HG03280 (cell line): ENCODE measurements around the gene OR2B3.
"Not testable (repeated sequence)": the region's sequence is repeated elsewhere in the genome, so short reads cannot be mapped to it uniquely, and the experiment has no call there.

ENCODE experiments used
- ATAC-seq: cut with Tn5 transposase; IDR thresholded peaks from one replicate; pipeline ENCODE4 v1.9.1; 2021; ENCODE audit warnings: mild to moderate bottlenecking, moderate library complexity; ENCODE audit not compliant: unreplicated experiment

Gene OR2B3, protein sequence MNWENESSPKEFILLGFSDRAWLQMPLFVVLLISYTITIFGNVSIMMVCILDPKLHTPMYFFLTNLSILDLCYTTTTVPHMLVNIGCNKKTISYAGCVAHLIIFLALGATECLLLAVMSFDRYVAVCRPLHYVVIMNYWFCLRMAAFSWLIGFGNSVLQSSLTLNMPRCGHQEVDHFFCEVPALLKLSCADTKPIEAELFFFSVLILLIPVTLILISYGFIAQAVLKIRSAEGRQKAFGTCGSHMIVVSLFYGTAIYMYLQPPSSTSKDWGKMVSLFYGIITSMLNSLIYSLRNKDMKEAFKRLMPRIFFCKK

DNA sequence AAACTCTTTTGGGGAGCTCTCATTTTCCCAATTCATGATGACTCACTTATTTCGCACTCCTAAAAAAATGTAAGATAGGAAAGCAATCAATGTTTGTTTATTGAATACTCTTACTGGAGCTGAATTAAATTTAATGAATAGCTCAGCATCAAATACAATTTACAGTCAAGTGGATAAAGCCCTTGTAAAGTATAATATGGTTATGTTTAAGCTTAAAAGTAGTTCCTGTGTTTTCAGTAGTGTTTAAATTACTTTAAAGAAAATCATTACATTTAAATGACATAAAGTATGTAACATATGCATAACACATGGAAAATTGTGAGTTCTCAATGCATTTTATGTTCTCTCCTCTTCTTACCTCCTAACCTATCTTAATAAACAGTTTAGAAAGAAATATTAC lies at the start of gene OR2B3:
TSS of gene OR2B3 (minus strand) at position 101 of the 400 bp plus-strand sequence. CDS start at position 36, 65 bp downstream.
- ATAC-seq: no peak

DNA sequence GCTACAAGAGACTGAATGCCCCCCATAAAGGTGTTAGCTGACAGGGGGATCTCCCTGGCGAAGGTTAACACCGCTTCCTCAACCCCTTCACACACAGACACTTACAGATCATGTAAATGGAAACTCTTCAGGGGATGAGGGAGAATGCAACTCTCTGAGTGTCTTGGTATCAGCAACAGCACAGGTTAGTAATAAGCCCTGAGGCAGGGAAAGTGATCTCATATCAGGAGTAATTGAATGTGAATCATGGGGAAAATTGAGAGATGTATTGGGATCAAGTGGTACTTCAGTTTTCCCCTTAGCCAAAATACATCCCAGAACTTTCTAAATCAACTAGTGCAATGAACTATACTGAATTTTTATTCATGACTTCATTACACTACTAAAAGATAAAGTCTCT lies 44.6 kb upstream of the OR2B3 start:
- ATAC-seq: no peak

DNA sequence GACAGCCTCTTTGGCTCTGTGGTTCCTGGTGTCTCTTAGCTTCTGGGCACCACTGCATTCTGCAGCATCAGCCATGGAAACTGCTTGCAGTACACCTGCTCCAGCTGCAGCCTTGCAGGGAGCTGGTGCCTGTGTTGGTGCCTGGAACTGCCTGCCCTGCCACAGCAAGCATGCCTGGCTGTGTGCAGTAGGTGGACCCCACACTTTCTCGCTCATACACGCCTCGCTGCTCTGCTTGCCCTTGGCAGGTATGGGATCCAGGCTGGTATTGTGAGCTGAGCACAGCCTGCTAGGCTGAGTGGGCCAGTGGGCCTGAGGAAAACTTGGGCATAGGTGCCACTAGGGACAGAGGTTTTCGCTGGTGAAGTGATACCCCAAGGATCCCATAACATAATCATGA lies 43.5 kb upstream of the OR2B3 start:
- ATAC-seq: no peak

DNA sequence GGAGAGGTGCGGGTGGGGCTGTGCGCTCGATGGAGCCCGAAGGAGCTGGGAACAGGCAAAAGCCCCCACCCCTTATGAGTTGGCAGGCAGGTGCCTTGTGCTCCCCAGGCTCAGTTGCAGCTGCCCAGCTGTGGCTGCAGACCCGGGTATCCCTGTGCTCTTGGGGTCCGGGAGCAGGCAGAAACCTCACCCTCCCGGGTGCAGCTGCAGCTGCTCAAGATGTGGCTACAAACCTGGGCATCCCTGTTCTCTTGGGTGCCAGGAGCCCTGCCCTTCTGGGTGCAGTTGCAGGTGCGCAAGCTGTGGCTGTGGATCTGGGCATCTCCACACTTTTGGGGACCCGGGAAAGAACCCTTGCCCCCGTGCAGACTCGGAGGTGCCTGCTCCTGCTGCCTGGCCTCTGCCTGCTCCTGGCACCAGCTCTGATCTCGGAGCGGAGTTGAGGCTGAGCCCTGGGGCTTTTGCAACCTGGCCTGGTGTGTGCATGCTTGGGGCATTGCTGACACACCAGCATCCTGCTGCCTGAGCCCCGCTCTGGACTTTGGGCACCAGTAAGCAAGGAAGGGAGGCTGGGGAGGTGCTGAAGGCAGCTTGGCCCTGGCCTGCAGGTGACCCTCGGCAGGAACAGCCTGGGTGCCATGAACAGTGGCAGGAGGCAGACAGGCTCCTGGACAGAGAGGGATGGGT lies 42.4 kb upstream of the OR2B3 start:
- no peak for ATAC-seq

DNA sequence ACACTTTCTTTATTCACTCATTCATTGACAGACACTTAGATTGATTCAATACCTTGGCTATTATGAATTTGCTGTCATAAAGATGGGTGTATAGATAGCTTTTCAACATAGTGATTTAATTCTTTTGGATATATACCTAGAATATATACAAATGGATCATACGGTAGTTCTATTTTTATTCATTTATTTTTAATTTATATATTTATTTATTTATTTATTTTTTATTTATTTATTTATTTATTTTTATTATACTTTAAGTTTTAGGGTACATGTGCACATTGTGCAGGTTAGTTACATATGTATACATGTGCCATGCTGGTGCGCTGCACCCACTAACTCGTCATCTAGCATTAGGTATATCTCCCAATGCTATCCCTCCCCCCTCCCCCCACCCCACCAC lies 27.9 kb upstream of the OR2B3 start:
- not testable (repeated sequence) for ATAC-seq

DNA sequence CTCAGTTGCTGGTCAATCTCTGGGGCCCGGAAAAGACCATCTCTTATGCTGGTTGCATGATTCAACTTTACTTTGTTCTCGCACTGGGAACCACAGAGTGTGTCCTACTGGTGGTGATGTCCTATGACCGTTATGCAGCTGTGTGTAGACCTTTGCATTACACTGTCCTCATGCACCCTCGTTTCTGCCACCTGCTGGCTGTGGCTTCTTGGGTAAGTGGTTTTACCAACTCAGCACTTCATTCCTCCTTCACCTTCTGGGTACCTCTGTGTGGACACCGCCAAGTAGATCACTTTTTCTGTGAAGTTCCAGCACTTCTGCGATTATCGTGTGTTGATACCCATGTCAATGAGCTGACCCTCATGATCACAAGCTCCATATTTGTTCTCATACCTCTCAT lies 25.0 kb upstream of the OR2B3 start:
- ATAC-seq: no peak

DNA sequence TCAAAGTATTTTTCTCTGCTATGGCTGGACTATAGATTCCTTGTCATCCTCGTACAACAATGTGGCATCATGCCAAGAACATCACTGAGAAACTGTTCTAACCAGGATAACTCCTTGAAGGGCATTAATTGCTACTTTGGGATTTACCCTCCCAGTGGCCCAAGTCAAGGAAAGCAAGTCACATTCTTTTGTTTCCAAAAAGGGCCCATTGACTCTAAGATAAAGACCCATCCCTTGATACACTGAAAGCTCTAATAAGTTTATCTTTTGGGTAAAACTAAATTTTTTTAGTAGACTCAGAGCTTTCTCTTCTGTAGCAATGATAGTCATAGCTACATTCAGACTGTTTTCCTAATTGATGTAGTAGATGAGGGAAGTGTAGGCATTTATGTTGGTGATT lies 20.6 kb upstream of the OR2B3 start, which contains the start of gene OR2J3:
TSS of gene OR2J3 (plus strand) at position 301 of the 400 bp plus-strand sequence. CDS start 3,833 bp downstream, outside the sequence.
- ATAC-seq: no peak

DNA sequence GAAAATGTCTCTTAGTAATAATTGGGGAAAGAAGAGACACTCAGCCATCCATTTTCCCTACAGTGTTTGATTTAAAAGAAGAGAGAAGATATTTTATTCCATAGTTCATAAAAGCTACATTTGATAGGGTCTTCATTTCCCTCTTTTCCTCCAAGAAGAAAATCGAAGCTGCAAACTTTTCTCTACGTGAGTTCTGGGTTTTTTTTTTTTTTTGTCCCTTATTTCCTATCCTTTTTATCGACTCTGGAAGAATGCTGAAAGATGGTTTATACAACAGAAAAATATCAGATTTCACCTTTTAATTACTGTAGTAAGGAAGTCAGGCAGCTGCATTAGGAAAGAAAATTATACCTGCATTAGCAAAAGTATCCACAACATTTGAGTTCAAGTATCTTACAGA lies 12.1 kb upstream of the OR2B3 start, which contains the start of gene OR2J1:
TSS of gene OR2J1 (plus strand) at position 301 of the 400 bp plus-strand sequence. CDS start 1,453 bp downstream, outside the sequence.
- ATAC-seq: no peak

DNA sequence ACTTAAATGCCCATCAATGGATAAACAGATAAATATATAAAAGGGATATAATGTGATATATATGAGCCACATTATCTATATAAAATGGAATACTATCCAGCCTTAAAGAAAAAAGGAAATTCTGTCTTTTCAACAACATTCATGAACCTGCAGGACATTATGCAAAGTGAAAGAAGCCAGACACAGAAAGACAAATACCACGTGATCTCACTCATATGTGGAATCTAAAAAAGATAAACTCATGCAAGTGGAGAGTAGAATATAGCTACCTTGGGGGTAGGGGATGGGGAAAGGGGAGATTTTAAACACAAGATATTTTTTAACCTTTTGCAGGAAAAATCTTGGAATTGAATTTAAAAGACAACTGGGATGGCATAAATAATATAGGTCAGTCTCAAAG lies 10.7 kb upstream of the OR2B3 start:
- no peak for ATAC-seq

DNA sequence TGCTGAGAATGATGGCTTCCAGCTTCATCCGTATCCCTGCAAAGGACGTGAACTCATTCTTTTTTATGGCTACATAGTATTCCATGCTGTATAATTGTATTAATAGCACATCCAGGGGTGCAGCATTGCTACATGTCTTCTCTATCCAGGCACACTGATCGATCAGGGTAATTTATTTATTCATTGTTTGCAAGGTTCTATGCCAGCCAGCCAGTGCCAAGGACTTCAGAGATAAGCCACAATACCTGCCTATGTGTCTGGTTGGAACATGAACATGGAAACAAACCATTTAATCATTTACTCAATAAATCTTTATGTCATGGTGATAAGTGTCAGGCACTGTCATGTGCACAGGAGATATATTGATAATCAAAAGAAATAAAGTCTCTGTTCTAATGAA lies 5.8 kb upstream of the OR2B3 start:
- no peak for ATAC-seq

DNA sequence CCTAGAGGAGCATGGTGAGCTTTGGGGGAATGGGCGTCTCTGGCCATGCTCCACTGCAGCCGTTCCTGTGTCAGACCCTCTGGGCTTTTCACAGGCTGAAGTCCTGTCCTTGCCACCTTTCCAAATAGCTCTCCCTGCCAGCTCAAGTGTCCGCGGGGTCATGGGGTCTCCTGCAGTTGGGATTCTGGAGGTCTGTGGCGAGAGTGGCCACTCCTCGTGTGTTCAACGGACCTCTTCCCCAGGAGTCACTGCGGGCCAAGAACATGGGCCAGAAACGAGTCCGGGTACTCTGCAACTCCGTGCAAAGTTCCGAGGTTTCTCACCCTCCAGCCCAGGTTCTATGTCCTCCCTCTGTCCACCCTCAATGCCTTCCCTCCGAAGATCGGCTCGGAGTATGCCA lies 4.7 kb downstream of the OR2B3 start:
- ATAC-seq: no peak

DNA sequence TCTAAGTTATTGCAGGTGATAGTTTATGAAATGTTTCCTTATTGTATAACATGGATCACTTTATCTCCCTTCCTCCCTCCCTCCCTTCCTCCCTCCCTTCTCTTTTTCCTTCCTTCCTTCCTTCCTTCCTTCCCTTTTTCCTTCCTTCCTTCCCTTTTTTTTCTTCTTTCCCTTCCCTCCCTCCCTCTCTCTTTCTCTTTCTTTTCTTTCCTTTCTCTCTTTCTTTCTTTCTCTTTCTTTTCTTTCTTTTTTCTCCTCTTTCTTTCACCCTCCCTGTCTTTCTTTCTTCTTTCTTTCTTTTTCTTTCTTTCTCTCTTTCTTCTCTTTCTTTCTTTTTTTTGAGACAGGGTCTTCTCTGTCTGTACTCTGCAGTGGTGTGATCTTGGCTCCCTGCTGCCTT lies 5.8 kb downstream of the OR2B3 start:
- ATAC-seq: no peak

DNA sequence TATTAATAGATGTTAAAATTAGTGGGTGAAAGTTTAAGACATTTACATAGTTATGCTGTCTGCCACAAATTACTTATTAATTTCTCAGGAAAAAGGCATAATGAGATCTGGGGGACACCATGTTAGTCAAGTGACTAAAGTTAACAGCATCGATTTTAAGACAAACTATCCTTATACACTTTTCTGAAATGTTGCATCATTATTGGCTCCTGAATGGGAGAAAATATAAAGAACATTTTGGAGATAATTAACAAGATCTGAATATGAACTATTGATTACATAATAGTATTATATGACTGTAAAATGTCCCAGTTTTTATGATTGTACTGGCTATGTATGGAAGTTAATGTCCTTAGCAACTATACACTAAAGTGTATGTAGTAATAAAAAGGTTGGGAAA lies 7.9 kb downstream of the OR2B3 start:
- ATAC-seq: no peak

DNA sequence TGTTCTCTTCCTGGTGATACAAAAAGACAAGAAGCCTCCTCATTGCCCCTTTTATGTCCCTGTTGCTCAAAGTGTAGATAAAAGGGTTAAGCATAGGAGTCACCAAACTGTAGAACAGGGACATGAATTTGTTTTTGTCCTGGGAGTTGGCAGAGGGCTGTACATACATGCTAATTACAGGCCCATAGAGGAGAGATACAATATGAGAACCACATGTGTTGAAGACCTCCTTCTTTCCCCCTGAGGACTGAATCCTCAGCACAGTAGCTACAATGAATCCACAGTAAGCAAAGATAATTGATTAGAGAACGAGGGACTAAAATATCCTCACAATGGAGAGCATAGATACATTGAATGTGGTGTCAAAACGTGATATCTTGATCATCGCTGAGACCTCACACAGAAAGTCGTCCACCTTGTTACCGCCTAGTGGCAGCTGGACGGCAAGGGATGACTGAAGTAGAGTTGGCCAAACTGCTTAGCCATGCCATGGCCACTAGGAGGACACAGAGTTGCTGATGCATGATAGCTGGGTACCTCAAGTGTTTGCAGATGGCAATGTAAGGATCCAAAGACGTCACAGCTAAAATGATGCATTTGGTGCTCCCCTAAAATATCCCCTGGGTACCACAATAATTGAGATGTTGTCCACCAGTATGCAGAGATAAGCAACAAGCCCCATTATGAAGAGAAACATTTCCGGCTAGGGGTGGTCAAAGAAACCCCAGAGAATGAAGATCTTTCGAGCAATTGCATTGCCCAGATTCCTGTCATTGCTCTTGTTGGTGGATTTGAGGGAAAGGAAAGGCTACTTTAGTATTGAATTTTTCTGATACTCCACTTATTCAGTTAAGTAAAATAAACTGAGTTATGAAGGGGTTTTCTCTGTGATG lies 15.0 kb downstream of the OR2B3 start:
- peak; percentile 66 for ATAC-seq

DNA sequence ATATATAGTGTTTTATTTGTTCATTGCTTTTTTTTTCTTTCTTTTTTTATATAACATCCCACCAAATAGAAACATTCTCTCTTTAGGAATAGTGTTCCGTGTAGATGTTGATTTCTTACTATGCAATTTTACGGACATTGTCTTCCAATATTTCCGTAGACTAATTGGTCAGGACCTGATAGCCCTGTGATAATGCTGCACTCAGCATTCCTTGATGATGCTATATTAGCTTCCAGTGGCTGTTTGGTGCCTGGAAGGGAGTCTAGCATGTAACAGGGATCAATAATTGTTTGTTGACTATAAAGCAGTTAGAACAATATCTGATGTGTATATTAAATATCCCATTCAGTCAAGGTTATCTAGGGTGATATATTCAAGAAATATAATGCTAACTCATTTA lies 35.4 kb downstream of the OR2B3 start:
- ATAC-seq: no peak

DNA sequence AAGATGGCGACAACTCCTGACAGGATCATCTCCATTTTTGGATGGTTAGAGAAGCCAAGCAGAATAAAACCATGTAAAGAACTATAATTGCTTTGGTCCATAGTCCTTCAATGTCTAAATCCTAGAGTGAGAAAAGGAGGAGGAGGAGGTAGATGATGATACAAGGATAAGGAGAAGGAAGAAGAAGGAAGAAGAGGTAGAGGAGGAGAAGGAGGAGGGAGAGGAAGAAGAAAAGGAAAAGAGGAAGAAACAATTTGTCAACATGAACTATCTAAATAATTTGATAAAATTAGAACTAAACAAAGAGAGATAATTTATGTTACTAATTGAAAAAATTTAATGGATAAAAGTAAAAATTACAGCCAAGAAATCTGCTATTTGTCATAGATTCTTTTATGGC lies 42.0 kb downstream of the OR2B3 start, which contains the start of gene OR2W1:
TSS of gene OR2W1 (minus strand) at position 101 of the 400 bp plus-strand sequence. CDS start at position 101, 0 bp downstream.
- no peak for ATAC-seq
